Activated CD4-positive, alpha-beta T cell treated with anti-CD3 and anti-CD28 coated beads, Interleukin-2, amount 50 U/mL, for 24 hours (primary cell): ENCODE data around the gene LRPAP1.

Experiments
- DNase-seq, 2 donors: peaks; one replicate each; pipeline ENCODE4 v3.0.0-alpha.2; 2020; ENCODE audit warnings: low read depth in 1 of 2, low spot score in 1 of 2

Gene LRPAP1

GRCh38 chr4:3473996-3474765 lies 58.0 kb downstream of the LRPAP1 start:
- DNase-seq, result no peak

- DNase-seq, result no peak
These were observed 58.9 kb downstream of the LRPAP1 start for GRCh38 chr4:3473181-3473950.

- DNase-seq, result no peak
These were observed 59.6 kb downstream of the LRPAP1 start for GRCh38 chr4:3472411-3473141.

- no peak for DNase-seq
These were observed 60.3 kb downstream of the LRPAP1 start for GRCh38 chr4:3471886-3472285.

DNA sequence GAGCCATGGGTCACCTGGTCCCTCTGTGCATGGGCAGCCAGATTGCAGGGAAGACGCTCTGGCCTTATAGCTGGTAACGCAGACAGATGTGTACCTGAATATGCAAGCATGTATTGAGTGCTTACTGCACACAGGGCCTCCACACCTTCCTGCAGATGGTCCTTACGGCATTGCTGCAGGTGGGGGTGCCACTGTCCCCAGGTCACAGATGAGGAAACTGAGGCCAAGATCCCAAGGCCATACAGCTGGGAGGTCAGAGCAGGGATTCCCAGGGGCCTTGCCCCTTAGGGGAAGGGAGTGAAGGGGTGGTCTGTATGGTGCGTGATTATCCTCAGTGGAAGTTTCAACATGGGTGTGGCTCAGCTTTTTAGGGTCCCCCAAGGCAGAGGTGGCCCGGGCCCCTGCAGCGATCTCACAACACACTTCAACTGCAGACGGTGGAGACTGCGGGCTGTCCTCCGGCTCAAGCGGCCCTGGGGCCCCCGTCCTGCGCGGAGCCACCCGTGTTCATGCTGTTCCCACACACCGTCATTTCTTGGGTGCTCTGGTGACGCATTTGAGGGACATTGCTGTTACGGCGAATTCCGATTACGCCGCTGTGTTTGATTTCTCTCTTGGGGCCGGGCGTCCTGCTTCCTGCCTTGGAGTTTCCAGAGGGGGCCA lies 61.0 kb downstream of the LRPAP1 start:
- DNase-seq, result no peak

DNA sequence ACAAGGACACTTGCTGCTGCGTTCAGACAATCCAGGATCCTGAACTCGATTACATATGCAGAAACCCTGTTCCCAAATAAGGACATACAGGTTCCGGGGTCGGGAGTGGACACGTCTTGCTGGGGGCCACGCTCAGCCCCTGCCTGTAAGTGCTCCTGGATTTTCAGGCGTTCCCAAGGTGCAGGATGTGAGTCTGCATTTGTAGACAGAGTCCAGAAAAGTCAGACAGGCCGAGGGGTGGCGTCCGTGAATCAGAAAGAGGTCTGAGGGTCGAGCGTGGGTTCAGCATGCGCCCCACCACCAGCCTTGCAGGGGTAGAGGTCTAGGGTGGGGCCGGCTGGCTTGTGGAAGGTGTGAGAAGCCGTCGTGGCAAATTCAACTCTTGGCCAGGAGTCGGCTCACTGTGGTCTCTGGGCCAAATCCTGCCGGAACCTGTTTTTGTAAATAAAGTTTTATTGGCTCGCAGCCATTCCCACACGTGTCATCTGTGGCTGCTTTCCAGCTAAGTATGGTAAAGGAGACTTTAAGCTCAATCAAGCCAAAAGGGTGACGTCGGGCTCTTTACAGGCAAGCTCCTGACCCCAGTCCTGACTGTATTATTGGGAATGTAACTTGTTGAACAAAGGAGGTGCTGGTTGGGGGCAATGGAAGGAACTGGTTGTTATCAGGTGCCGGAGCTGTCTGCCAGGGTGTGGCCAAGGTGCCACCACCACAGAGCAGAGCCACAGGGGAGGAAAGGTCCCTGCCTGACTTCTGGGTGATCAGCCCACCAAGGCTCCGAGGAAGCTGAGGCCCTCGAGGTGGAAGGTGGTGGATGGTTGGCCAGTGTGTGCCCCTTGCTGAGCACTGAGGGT lies 61.8 kb downstream of the LRPAP1 start:
- no peak for DNase-seq

- no peak for DNase-seq
These were observed 62.6 kb downstream of the LRPAP1 start for GRCh38 chr4:3469386-3470243.

DNA sequence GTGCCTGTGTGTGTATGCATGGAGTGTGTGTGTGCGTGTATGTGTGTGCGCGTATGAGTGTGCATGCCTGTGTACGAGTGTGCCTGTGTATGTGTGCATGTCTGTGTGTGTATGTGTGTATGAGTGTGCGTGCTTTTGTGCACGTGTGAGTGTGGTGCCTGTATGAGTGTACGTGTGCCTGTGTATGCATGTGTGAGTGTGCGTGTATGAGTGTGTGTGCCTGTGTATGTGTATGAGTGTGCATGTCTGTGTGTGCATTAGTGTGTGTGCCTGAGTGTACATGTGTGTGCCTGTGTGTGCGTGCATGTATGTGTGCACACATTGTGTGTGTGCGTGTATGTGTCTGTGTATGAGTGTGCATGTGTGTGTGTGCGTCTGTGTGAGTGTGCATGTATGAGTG lies 63.4 kb downstream of the LRPAP1 start:
- DNase-seq, result no peak

GRCh38 chr4:3468154-3468553 lies 64.1 kb downstream of the LRPAP1 start:
- DNase-seq, result no peak

DNA sequence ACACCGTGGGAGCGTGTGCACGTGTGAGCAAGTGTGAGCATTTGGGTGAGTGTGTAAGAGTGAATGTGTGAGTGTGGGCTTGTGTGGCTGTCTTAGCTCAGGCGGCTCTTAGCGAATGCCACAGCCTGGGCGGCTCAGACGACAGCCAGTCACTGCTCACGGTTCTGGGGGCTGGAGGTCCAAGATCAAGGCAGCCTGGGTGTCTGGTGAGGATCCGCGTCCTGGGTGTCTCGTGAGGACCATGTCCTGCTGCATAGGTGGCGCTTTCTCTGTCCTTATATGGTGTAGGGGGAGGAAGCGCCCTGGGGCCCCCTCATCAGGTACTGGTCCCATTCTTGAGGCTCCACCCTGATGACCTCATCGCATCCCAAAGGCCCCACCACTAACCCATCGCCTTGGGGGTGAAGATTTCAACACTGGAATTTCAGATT lies 64.6 kb downstream of the LRPAP1 start:
- no peak for DNase-seq

- no peak for DNase-seq
These were observed 65.3 kb downstream of the LRPAP1 start for GRCh38 chr4:3466691-3467600.

DNA sequence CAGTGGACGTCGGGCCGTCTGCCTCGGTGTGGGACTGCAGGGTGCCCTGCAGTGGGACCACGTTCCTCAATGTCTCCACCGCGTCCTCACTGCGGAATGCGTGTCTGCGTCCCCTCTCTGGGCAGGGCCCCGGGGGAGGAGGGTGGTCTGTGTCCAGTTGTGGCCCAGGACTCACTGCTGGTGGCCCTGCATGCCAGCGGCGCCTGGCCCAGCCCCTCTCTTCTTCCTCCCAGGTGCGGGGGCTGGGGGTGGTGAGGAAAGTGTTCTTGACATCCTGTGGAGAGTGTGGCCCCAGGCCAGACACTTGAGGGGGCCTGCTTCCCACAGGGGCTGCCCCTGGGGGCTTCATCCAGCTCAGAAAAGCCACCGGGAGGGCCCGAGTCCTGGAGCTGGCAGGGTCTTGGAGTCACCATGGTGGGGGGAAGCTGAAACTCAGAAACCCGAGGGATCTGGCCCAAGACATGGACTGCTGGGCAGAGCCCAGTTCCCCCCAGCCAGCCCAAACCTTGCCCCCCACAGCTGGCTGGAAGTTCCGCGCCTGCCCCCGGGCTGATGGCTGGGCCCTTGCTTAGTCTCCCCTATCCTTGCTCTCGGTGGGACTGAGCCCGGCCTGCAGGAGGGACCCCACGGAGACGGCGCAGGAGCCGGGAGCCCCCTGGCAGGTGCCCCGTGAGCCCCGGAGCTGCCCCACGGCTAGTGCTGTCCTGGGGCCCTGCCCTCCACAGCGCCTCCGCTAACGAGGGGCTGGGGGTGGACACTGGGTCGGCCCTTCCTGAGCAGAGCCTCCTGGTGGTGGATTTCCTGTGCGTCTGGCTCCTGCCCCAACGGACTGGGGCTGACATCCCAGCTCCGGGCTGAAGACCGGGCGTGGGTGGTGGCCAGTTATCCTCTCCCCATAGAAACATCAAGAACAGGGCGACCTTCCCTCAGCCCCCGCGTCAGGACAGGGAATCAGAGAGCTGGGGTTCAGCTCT lies 66.2 kb downstream of the LRPAP1 start:
- no peak for DNase-seq

DNA sequence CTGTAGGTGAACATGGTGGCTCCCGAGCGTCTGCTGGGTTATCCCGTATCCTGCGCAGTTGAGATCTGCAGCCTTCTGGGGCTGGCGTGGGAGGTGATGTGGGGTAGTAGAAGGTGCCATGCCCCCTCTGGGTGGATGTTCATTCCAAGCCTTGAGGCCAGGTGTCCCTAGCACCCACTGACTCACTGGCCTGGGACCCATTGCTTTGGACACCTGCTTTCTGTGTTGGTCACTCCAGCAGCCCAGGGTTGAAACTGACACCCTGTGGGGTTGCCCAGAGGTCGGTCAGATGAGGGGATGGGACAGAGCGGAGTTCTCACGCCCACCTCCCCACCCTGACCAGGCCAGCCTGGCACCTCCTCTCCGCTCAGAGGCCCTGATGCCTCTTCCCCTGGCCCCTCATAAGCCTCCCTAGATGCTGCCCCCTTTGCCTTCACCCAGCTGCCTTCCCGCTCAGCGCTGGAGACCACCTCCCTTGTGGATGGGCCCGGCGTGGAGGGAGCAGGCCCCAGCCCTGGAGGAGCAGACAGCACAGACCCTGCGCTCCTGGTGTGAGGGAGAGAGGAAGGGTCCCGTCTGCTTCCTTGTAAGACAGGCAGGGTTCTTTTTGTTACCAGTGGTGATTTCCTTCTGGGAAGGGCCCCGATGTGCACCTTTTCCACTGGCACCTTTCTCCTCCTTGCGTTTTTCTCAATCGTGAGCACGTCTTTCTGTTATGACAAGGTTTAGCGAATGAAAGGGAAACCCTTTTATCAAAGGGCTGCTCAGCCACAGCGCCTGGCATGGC lies 67.1 kb downstream of the LRPAP1 start:
- DNase-seq, result no peak

- no peak for DNase-seq
These were observed 67.8 kb downstream of the LRPAP1 start for GRCh38 chr4:3464349-3464905.

DNA sequence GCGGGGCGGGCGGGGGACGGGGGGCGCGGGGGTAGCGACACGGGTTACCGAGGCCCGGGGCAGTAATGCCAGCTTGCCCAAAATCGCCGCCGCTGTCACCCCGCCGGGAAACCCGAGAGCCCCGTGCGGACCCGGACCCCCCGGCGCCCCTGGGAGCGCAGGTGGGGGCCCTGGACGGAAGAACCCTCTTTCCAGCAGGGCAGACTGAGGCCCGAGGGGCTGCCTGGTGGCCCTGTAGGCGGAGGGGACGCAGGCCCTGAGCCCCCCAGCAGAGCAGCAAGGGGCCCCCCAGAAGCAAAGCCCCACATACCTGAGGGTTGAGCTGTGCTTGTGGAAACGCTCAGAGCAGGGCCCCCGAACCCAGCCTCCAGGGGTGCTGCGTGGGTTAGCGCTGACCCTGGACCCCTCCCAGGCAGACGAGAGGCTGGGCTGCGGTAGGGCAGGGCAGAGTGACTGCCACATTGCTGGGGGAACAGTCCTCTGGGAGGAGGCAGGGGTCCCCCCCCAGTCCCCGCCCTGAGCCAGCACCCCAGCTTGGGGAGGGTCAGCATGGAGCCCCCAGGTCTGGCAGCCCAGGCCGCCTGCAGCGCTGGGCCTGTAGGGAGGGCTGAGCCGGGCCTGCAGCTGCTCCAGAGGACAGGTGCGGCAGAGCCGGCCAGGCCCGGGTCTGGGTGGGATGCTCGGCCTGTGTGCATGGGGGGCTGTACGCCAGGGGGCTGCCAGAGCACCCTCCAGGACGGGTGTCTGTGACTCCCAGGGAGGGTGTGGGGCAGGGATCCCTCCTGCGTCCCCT lies 68.5 kb downstream of the LRPAP1 start:
- DNase-seq, result no peak
